Keratinocyte (primary cell): ENCODE measurements around the gene CPA4.

Experiments used
- EZH2 ChIP-seq: IDR thresholded peaks from one replicate; pipeline ENCODE4 v1.6.1; 2012; ENCODE audit warnings: inconsistent platforms, mild to moderate bottlenecking, low read length, moderate library complexity
- TF ChIP-seq, protein P1 (sequence below), 3 experiments: IDR thresholded peaks in 1 of 3; conservative IDR thresholded peaks in 1 of 3; optimal IDR thresholded peaks in 1 of 3; 2 replicates in 2 of 3; 3 replicates in 1 of 3; pipeline versions ENCODE3 to v1.5.1; 2011; ENCODE audit warnings: low read length in 3 of 3, mild to moderate bottlenecking in 3 of 3, moderate library complexity in 2 of 3, control low read depth in 1 of 3, inconsistent platforms in 1 of 3; ENCODE audit not compliant: insufficient read depth in 2 of 3; ENCODE audit errors: extremely low read depth in 1 of 3

DNA sequence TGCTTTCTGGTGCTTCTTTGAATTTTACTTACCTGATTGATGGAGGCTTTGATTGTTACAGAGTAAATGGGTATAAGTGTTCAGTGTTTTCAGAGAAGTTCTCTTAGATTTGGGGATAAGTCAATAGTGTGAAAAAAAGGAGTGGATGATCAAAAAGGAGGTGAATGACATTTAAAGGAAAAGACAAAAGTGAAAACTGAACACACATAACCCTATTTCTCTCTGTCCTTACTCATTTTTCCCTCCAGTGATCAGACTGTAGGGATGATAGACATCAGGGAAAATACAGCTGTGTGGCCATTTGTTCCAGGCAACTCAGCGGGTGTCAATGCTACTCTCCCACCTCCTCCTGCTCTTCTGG lies 26.0 kb upstream of the CPA4 start:
- TF ChIP-seq, protein P1, sequence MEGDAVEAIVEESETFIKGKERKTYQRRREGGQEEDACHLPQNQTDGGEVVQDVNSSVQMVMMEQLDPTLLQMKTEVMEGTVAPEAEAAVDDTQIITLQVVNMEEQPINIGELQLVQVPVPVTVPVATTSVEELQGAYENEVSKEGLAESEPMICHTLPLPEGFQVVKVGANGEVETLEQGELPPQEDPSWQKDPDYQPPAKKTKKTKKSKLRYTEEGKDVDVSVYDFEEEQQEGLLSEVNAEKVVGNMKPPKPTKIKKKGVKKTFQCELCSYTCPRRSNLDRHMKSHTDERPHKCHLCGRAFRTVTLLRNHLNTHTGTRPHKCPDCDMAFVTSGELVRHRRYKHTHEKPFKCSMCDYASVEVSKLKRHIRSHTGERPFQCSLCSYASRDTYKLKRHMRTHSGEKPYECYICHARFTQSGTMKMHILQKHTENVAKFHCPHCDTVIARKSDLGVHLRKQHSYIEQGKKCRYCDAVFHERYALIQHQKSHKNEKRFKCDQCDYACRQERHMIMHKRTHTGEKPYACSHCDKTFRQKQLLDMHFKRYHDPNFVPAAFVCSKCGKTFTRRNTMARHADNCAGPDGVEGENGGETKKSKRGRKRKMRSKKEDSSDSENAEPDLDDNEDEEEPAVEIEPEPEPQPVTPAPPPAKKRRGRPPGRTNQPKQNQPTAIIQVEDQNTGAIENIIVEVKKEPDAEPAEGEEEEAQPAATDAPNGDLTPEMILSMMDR (optimal IDR thresholded peaks at IDR 0.05 in 1 of 3, IDR thresholded peaks at IDR 0.05 in 1 of 3, conservative IDR thresholded peaks at IDR 0.05 in 1 of 3; ENCODE audit: extremely low read depth in 1 of 3, insufficient read depth in 2 of 3, low read length in 3 of 3): no peak
- no peak for TF ChIP-seq EZH2
